ENCODE data around the gene FSCN2.
A peak's percentile ranks its signal among the peaks of the same experiment; 100 is the strongest.

FSCN2 gene

DNA sequence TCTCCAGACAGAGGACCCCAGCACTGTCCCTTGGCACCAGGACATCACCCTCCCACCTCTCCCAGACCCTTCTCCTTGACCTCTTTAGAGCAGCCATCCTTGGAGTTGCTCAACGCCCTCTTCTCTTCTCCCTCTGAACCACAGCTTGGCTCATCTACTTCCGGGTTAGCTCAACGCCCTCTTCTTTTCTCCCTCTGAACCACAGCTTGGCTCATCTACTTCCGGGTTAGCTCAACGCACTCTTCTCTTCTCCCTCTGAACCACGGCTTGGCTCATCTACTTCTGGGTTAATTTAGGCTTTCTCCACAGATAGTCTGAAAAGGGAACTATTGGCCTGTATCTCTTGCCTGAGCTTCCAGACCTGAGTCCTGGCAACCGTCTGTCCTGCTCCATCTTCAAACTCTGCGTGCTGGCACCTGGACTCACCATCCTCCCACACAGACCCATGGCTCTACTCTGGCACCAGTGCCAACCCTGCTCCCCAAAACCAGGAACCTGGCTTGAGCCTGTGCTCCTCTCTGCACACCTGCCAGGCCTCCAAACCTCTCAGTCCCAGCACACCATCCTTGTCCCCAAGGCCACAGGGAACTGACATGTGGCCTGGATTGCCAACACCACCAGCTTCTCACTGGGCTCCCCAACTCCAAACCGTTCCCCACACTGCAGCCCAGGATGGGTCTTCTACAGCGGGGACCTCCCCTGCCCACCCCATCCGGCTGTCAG, 49.3 kb downstream of the FSCN2 start:
- TF ChIP-seq, protein P1, sequence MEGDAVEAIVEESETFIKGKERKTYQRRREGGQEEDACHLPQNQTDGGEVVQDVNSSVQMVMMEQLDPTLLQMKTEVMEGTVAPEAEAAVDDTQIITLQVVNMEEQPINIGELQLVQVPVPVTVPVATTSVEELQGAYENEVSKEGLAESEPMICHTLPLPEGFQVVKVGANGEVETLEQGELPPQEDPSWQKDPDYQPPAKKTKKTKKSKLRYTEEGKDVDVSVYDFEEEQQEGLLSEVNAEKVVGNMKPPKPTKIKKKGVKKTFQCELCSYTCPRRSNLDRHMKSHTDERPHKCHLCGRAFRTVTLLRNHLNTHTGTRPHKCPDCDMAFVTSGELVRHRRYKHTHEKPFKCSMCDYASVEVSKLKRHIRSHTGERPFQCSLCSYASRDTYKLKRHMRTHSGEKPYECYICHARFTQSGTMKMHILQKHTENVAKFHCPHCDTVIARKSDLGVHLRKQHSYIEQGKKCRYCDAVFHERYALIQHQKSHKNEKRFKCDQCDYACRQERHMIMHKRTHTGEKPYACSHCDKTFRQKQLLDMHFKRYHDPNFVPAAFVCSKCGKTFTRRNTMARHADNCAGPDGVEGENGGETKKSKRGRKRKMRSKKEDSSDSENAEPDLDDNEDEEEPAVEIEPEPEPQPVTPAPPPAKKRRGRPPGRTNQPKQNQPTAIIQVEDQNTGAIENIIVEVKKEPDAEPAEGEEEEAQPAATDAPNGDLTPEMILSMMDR (conservative IDR thresholded peaks at IDR 0.05) = no peak

DNA sequence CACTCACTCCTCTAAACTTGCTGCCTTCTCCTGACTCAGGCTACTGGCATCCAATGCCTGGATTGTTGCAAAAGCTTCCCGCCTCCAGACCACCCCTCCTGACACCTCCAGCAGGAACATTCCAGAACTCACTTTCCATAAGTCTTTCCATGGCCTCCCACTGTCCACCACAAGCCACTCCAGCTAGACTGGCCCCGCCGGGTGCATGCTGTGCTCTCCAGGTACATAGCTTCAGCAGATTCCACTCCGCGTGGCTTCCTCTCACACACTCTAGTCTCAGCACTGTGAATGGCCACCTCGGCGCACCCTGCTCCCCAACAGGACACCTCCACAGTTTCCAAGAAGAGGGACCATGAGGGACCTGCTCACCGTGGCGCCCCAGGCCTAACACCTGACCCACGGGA, 49.9 kb downstream of the FSCN2 start:
- TF ChIP-seq, protein P1 (conservative IDR thresholded peaks at IDR 0.05) = no peak
- H3K27ac ChIP-seq = no peak overlapping the region

More for the DNA sequence above, 49.3 kb downstream of the FSCN2 start:
- peak overlapping the region; percentile 34; the same call in 1 of the 2 replicates for H3K27ac ChIP-seq

DNA sequence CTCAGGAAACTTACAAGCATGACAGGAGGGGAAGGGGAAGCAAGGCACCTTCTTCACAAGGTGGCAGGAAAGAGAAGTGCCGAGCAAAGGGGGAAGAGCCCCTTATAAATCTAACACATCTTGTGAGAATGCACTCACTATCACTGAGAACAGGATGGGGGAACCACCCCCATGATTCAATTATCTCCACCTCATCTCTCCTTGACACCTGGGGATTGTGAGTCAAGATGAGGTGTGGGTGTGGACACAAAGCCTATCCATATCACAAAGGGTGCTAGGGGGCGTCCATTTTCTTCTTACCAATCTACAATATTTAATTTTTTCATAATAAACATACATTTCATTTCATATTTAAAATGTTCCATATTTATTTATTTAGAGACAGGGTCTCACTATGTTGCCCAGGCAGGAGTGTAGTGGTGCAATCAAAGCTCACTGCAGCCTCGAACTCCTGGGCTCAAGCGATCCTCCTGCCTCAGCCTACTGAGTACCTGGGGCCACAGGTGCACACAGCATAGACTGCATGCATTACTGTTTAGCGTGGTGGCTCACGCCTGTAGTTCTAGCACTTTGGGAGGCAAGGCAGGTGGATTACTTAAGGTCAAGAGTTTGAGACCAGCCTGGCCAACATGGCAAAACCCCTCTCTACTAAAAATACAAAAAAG, 50.5 kb downstream of the FSCN2 start:
- TF ChIP-seq, protein P1 (conservative IDR thresholded peaks at IDR 0.05) = no peak
- H3K27ac ChIP-seq = no peak overlapping the region

DNA sequence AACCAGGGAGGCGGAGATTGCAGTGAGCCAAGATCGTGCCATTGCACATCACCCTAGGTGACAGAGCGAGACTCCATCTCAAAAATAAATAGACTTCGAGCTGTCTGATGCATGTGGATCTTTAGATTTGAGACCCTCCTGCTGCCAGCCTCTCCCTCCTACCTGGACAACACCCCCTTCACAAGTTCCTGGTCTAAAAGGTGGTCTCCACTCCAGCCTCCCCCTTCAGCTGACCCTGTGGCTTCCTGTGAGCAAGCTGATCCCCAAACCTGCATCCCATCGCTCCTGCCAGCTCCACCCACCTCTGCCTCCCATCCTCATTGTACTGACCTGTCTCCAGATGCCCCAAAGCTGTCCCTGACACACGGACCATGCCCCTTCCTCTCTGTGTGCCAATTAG, 51.1 kb downstream of the FSCN2 start:
- no peak overlapping the region for H3K27ac ChIP-seq
- TF ChIP-seq, protein P1 (conservative IDR thresholded peaks at IDR 0.05) = no peak

DNA sequence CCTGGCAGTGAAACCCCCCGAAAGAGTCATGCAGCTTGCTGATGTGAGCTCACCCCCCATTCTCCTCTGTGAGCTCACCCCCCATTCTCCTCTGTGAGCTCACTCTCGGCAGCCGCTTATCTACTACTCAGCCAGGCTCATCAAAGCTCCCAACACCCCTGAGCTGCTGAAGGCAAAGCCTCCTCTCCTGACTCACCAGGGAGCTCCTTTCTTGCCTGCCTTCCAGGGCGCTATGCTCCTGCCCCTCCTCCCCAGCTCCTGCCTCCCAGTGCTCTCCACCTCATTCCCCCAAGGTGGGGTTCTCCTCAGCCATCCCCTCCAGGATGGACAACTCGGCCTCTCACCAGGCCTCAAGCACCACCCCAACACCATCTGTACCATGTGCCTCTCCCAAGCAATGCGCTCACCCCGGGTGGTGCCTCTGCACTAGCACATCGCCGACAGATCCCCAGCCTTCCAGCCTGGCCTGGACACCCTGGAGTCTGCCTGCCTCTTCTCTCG, 51.7 kb downstream of the FSCN2 start:
- H3K27ac ChIP-seq = no peak overlapping the region
- TF ChIP-seq, protein P1 (conservative IDR thresholded peaks at IDR 0.05) = no peak

DNA sequence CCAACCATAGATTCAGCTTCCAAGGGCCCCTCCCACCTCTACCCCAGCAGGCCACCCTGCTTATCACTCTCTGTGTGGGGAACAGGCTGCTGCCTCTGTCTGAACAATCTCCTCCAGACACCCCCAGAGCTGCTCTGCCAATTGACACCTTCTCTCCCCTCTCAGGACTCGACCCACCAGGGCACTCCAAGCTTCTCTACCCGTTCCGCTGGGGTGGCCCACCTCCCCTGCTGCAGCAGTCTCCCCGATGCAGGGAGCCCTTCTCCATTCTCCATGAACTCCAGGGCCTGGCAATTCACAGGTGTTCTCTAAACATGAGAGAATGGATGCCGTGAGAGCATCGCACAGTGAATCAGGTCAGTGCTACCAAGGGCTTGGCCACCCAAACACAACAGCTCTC, 52.3 kb downstream of the FSCN2 start:
- H3K27ac ChIP-seq = no peak overlapping the region
- TF ChIP-seq, protein P1 (conservative IDR thresholded peaks at IDR 0.05) = no peak

DNA sequence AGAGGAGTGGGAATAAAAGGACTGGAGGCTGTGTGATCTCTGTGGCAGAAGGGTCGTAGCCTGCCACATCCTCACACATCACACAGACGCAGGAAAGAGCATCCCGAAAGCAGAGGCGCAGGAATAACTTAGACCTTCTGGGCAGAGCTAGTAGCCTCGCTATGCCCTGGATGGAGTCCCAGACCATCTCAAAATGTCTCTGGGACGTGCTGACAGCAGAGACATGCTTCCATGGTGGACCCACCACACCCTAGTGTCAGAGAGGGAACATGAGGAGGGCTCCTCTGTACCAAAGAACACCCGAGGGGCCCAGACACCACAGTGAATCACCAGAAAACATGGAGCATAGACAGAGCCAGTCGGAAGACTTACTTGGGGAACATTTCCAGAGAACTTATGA, 53.6 kb downstream of the FSCN2 start:
- TF ChIP-seq, protein P1 (conservative IDR thresholded peaks at IDR 0.05) = no peak

More for the DNA sequence above, 53.6 kb downstream of the FSCN2 start:
- no peak overlapping the region for H3K27ac ChIP-seq
